CD4-positive, alpha-beta T cell (primary cell): ENCODE data around the gene HDGFL3. TPM values are rescaled to one million over a fixed set of nuclear protein-coding genes. Genes with fewer than 3 reads are reported as not detected.

Experiments
- ATAC-seq: fragments of 200-7000 bp; cut with Tn5 transposase; one replicate; pipeline ENCODE4 v1.10.0; 2022; ENCODE audit warnings: mild to moderate bottlenecking; ENCODE audit not compliant: poor library complexity
- CTCF ChIA-PET: fragments of 350-600 bp; sonication (Branson Sonifier 250); formaldehyde crosslinking; loops from one replicate; lab custom pipeline; 2021; ENCODE audit warnings: antibody characterized with exemption, inconsistent platforms; lab: Charles Lee
- POLR2A ChIA-PET: fragments of 350-600 bp; sonication (Branson Sonifier 250); formaldehyde crosslinking; loops from one replicate; lab custom pipeline; 2021; ENCODE audit warnings: antibody characterized with exemption, inconsistent platforms; lab: Charles Lee
- DNase-seq, 14 experiments: peaks; one replicate each; pipeline ENCODE4 v3.0.0-alpha.2; 2013 to 2020; ENCODE audit warnings: mixed read lengths in 2 of 14
- H3K27ac ChIP-seq, 2 donors: one replicate each; pipeline versions ENCODE4 v1.5.1 to v1.7.0; 2013; ENCODE audit warnings: low read length in 2 of 2, low read depth in 1 of 2, mild to moderate bottlenecking in 1 of 2
- H3K27me3 ChIP-seq, 2 experiments: 1 replicate in 1 of 2; 2 replicates in 1 of 2; pipeline versions ENCODE4 v1.6.1 to v1.7.0; 2013; ENCODE audit warnings: low read length in 2 of 2, control low read depth in 1 of 2, mild to moderate bottlenecking in 1 of 2, moderate library complexity in 1 of 2; ENCODE audit not compliant: insufficient read depth in 2 of 2, control insufficient read depth in 1 of 2
- H3K36me3 ChIP-seq: one replicate; pipeline ENCODE4 v1.6.1; 2013; ENCODE audit warnings: low read length, control low read depth; ENCODE audit not compliant: insufficient read depth
- H3K4me1 ChIP-seq: one replicate; pipeline ENCODE4 v1.6.1; 2013; ENCODE audit warnings: low read length, control low read depth; ENCODE audit not compliant: insufficient read depth
- H3K4me3 ChIP-seq: one replicate; pipeline ENCODE4 v1.5.1; 2013; ENCODE audit warnings: mild to moderate bottlenecking, low read length, moderate library complexity
- H3K9me3 ChIP-seq, 2 experiments: 1 replicate in 1 of 2; 2 replicates in 1 of 2; pipeline versions ENCODE4 v1.6.1 to v1.7.0; 2013; ENCODE audit warnings: low read length in 2 of 2, mild to moderate bottlenecking in 2 of 2, control low read depth in 1 of 2, moderate library complexity in 1 of 2; ENCODE audit not compliant: control insufficient read depth in 1 of 2, insufficient read depth in 1 of 2
- H3K27ac Mint-ChIP-seq: one replicate; pipeline ENCODE4 v1.8.0; 2020; ENCODE audit warnings: mixed read lengths
- H3K27me3 Mint-ChIP-seq: one replicate; pipeline ENCODE4 v1.8.0; 2021; ENCODE audit warnings: mixed read lengths
- H3K36me3 Mint-ChIP-seq: one replicate; pipeline ENCODE4 v1.8.0; 2021; ENCODE audit warnings: low read depth, mixed read lengths
- H3K4me1 Mint-ChIP-seq: one replicate; pipeline ENCODE4 v1.8.0; 2021; ENCODE audit warnings: low read depth, mixed read lengths
- H3K4me3 Mint-ChIP-seq: one replicate; pipeline ENCODE4 v1.8.0; 2020; ENCODE audit warnings: mild to moderate bottlenecking, mixed read lengths
- H3K9me3 Mint-ChIP-seq: one replicate; pipeline ENCODE4 v1.8.0; 2020; ENCODE audit warnings: mixed read lengths
- intact Hi-C, 2 experiments: fragments of 100-400 bp; cut with DNase I in 1 of 2; cut with micrococcal nuclease in 1 of 2; formaldehyde crosslinking; loops; one replicate each; pipeline versions ENCODE4 v1.15.1 to v1.9.0; 2023 to 2025; cut with DNase I, micrococcal nuclease
- total RNA-seq, 174 experiments: library from RNA in 2 of 174; stranded (reverse) in 2 of 174; gene quantifications; one replicate each; pipeline ENCODE4 v1.2.3 and lab custom pipeline; 2021 to 2026
- TF ChIP-seq, protein P1 (sequence below): fragments of 200-600 bp; IDR thresholded peaks from one replicate; pipeline ENCODE4 v1.8.0; 2022; ENCODE audit warnings: antibody characterized with exemption, mild to moderate bottlenecking

The HDGFL3 gene
- total RNA-seq, 2 experiments from 2014 or later, result 5.5 to 5.9 TPM

DNA sequence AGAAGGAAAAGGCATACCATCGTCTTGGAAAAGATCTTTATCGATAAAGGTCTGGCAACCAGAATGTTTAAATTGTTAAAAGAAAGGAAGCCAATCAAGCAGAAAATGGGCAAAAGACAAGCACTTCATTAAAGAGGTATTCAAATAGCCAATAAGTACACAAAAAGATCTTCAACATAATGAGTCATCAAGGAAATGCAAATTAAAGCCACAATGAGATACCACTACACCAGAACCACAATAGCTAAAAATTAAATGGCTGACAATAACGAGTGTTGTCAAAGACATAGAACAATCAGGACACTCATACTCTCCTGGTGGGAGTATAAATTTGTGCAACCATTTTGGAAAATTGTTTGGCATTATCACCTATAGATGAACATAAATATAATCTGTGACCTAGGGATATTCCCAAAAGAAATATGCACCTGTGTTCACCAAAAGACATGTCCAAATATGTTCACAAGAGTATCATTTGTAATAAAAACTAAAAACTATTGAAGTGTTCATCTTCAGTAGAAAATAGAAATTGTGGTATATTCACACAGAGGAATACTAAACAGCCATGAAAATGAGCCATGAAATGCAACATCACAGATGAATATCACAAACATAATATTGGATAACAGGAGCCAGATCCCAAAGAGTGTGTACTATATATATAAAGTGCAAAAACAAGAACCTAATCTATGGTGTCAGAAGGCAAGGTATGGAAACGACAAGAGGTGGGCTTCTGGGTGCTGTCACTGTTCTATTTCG, 126.2 kb downstream of the HDGFL3 start:
- peaks cover 60% of the 10 kb centered on the region for H3K27me3 Mint-ChIP-seq

DNA sequence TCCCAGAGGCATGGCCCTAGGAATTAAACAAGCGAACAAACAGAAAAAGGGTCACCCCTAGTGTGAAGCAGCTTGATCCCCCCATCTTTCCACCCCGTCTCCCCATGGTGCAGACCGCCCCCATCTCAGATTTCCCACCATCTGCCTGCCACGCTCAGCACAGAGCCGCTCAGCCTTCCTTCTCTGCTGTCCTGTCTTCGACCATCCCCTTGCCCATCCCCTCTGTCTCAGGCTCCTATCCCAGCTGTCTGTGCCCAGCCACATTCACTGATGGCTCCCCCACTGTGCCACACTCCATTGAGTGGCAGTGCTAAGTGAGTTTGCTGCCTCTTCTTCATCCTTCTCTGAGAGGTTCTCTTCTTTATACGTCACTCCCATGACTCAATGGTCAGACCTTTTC, 128.9 kb downstream of the HDGFL3 start:
- peaks cover 8 to 11% of the 10 kb centered on the region in 2 experiments for H3K27me3 ChIP-seq
- peaks cover 0 to 6% of the 10 kb centered on the region in 2 experiments for H3K9me3 ChIP-seq
- H3K27ac ChIP-seq, result no peak overlapping the region
- Mint-ChIP-seq H3K4me3 (no peak overlapping the region), H3K4me1 (no peaks in the 10 kb centered on the region), H3K9me3 (peaks cover 3% of the 10 kb centered on the region), H3K36me3 (peaks cover 7% of the 10 kb centered on the region), H3K27me3 (peaks cover 66% of the 10 kb centered on the region), H3K27ac (no peak overlapping the region)
- POLR2A ChIA-PET, result no interaction called here
- ATAC-seq, result no peak
- intact Hi-C loops, result no loop called here
- CTCF ChIA-PET, result no interaction called here
- H3K36me3 ChIP-seq, result no peaks in the 10 kb centered on the region
- TF ChIP-seq, protein P1, sequence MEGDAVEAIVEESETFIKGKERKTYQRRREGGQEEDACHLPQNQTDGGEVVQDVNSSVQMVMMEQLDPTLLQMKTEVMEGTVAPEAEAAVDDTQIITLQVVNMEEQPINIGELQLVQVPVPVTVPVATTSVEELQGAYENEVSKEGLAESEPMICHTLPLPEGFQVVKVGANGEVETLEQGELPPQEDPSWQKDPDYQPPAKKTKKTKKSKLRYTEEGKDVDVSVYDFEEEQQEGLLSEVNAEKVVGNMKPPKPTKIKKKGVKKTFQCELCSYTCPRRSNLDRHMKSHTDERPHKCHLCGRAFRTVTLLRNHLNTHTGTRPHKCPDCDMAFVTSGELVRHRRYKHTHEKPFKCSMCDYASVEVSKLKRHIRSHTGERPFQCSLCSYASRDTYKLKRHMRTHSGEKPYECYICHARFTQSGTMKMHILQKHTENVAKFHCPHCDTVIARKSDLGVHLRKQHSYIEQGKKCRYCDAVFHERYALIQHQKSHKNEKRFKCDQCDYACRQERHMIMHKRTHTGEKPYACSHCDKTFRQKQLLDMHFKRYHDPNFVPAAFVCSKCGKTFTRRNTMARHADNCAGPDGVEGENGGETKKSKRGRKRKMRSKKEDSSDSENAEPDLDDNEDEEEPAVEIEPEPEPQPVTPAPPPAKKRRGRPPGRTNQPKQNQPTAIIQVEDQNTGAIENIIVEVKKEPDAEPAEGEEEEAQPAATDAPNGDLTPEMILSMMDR, result no peak
- no peak overlapping the region for H3K4me3 ChIP-seq
- DNase-seq, result no peak
- no peaks in the 10 kb centered on the region for H3K4me1 ChIP-seq

More for the DNA sequence above, 126.2 kb downstream of the HDGFL3 start:
- intact Hi-C loops, result no loop called here
- Mint-ChIP-seq H3K4me1 (no peaks in the 10 kb centered on the region), H3K9me3 (no peaks in the 10 kb centered on the region), H3K36me3 (no peaks in the 10 kb centered on the region), H3K4me3 (no peak overlapping the region), H3K27ac (no peak overlapping the region)
- Histone ChIP-seq H3K36me3 (no peaks in the 10 kb centered on the region), H3K4me1 (no peaks in the 10 kb centered on the region), H3K4me3 (no peak overlapping the region), H3K9me3 (no peaks in the 10 kb centered on the region), H3K27me3 (peaks cover 8 to 11% of the 10 kb centered on the region in 2 experiments), H3K27ac (no peak overlapping the region)
- CTCF ChIA-PET, result no interaction called here
- ATAC-seq, result no peak
- POLR2A ChIA-PET, result no interaction called here
- TF ChIP-seq, protein P1, result no peak
- DNase-seq, result no peak

Other genes with a start within 250 kb of the HDGFL3 start
- 10 to 100 TPM; 25.5 to 26.5 TPM for gene RAMAC, start 221.6 kb downstream of the HDGFL3 start, total RNA-seq
- 10 to 100 TPM in 1 of 2 experiments, 1 to 10 TPM in 1; 7.4 to 11.0 TPM for gene C15orf40, start 196.2 kb downstream of the HDGFL3 start, total RNA-seq
- gene BTBD1, start 140.6 kb downstream of the HDGFL3 start, total RNA-seq, result 10 to 100 TPM; 26.3 to 27.5 TPM
- gene TM6SF1, start 100.2 kb downstream of the HDGFL3 start, total RNA-seq, result not detected
- not detected for gene BNC1, start 76.8 kb upstream of the HDGFL3 start, total RNA-seq
- gene SH3GL3, start 239.5 kb upstream of the HDGFL3 start, total RNA-seq, result not detected